Activated CD4-positive, alpha-beta T cell treated with anti-CD3 and anti-CD28 coated beads for 36 hours (primary cell): ENCODE data around the gene HGS. TPM values are rescaled to one million over a fixed set of nuclear protein-coding genes. Genes with fewer than 3 reads are reported as not detected.
"Not testable (repeated sequence)": the region's sequence is repeated elsewhere in the genome, so short reads cannot be mapped to it uniquely, and the experiment has no call there.

Experiments used
- ATAC-seq: fragments of 200-7000 bp; cut with Tn5 transposase; one replicate; pipeline ENCODE4 v1.10.0; 2021; ENCODE audit warnings: mild to moderate bottlenecking, moderate library complexity
- CTCF ChIA-PET: fragments of 350-600 bp; sonication (Branson Sonifier 250); formaldehyde crosslinking; loops from one replicate; lab custom pipeline; 2021; ENCODE audit warnings: antibody characterized with exemption; lab: Charles Lee
- POLR2A ChIA-PET: fragments of 350-600 bp; sonication (Branson Sonifier 250); formaldehyde crosslinking; loops from one replicate; lab custom pipeline; 2021; ENCODE audit warnings: antibody characterized with exemption, inconsistent platforms; lab: Charles Lee
- DNase-seq: peaks from one replicate; pipeline ENCODE4 v3.0.0-alpha.2; 2020
- H3K27ac Mint-ChIP-seq: one replicate; pipeline ENCODE4 v1.8.0; 2021; ENCODE audit warnings: mixed read lengths
- H3K27me3 Mint-ChIP-seq: one replicate; pipeline ENCODE4 v1.8.0; 2021; ENCODE audit warnings: mixed read lengths
- H3K36me3 Mint-ChIP-seq: one replicate; pipeline ENCODE4 v1.8.0; 2021; ENCODE audit warnings: low read depth, mixed read lengths
- H3K4me1 Mint-ChIP-seq: one replicate; pipeline ENCODE4 v1.8.0; 2021; ENCODE audit warnings: mixed read lengths
- H3K4me3 Mint-ChIP-seq: one replicate; pipeline ENCODE4 v1.8.0; 2021; ENCODE audit warnings: mild to moderate bottlenecking, moderate library complexity, mixed read lengths
- H3K9me3 Mint-ChIP-seq: one replicate; pipeline ENCODE4 v1.8.0; 2021; ENCODE audit warnings: low read depth, mixed read lengths
- intact Hi-C, 2 experiments: fragments of 100-400 bp; cut with DNase I in 1 of 2; cut with micrococcal nuclease in 1 of 2; formaldehyde crosslinking; loops; one replicate each; pipeline versions ENCODE4 v1.14.2 to v1.15.1; 2022 to 2024; cut with DNase I, micrococcal nuclease
- total RNA-seq, 2 experiments: library from RNA; stranded (reverse); gene quantifications; one replicate each; pipeline ENCODE4 v1.2.3, GENCODE V29; 2021

Gene HGS
- total RNA-seq, 2 experiments from 2014 or later = 100 to 102 TPM

DNA sequence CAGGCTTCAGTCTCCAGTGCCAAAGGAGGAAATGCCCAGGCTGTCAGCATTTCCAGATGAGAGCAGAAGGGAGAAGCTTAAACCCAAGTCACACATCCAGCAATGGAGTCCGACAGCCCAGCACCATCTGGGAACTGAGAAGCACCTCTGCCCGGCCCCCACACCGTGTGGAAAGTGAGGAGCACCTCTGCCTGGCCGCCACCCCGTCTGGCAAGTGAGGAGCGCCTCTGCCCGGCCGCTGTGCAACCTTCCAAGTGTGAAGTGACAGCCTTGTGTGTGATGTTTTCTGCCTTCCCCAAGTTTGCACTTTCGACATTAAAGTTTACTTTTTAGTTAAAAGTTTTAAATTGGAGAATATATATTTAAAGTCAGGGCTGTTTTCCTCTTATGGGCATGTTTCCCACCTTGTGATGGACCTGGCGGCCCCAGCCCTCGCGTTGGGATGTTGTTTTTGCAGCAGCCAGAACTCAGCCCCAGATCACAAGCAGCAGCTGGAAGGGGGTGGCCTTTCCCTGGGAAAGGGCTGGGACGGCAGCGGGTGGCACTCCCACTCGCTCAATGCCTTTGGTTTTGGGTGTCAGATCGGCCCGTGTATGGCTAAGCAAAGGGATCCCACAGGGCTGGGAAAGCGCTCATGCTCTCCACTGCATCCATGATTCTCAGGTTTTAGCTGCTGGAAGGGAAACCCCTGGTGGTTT, 10.1 kb upstream of the HGS start:
- no peaks in the 10 kb centered on the region for H3K9me3 Mint-ChIP-seq
- DNase-seq (no peak), ATAC-seq (no peak)
- H3K36me3 Mint-ChIP-seq = peaks cover 42% of the 10 kb centered on the region
- peaks cover 6% of the 10 kb centered on the region for H3K4me1 Mint-ChIP-seq
- no peak overlapping the region for H3K27ac Mint-ChIP-seq
- intact Hi-C loops = no loop called here
- no peak overlapping the region for H3K4me3 Mint-ChIP-seq
- H3K27me3 Mint-ChIP-seq = no peaks in the 10 kb centered on the region
- ChIA-PET POLR2A (no interaction called here), CTCF (interaction anchor here (0.5 to 0.7 kb wide), 2 partner anchors 35 to 100 kb away, joined by 3 to 4 read pairs; no protein-coding TSS in a partner anchor)

- not testable (repeated sequence) for H3K4me3 Mint-ChIP-seq, H3K27me3 Mint-ChIP-seq, H3K4me1 Mint-ChIP-seq, H3K9me3 Mint-ChIP-seq, H3K27ac Mint-ChIP-seq, ATAC-seq
- intact Hi-C loops = loop anchor here in 1 of 2 experiments (5.0 kb wide), 1 partner anchor 37 kb away; the partner anchor contains the start of gene SLC25A10
- CTCF ChIA-PET = interaction anchor here (0.6 to 1.8 kb wide), 5 partner anchors 9 to 305 kb away, joined by 3 to 6 read pairs (median 3); partner anchors contain the start of gene CCDC137
- DNase-seq = peak; percentile 49
- POLR2A ChIA-PET = interaction anchor here (0.7 to 1.1 kb wide), 2 partner anchors 8 to 37 kb away, joined by 3 read pairs; partner anchors contain the start of genes ARL16 and HGS
- H3K36me3 Mint-ChIP-seq = peaks cover 30% of the 10 kb centered on the region
Observed at GRCh38 chr17:81675515-81676221, 8.1 kb upstream of the HGS start.

DNA sequence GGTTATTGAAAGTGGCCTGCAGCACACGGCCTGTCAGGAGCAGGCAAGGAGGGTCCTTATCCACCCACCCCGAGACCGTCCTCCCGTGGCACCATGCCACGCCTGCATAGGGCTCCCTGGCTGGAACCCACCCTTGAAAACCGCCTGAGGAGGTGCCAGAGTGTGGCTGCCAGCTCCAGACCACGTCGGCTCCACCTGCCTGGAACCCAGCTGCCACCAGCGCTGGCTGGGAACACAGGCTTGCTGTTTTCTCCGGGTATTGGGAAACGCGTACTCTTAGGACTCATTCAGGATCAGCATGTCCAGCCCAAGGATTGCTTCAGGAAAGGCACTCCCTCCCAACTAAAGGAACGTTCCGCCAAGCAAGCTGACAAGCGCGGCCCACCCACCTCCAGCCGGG, 6.9 kb upstream of the HGS start:
- Mint-ChIP-seq H3K27me3 (no peaks in the 10 kb centered on the region), H3K4me3 (no peak overlapping the region), H3K9me3 (no peaks in the 10 kb centered on the region), H3K36me3 (peaks cover 28% of the 10 kb centered on the region), H3K27ac (no peak overlapping the region), H3K4me1 (no peaks in the 10 kb centered on the region)
- DNase-seq = no peak
- intact Hi-C loops = loop anchor here in 1 of 2 experiments (5.0 kb wide), 1 partner anchor 35 kb away; the partner anchor contains the start of gene SLC25A10
- ATAC-seq = no peak
- CTCF ChIA-PET = interaction anchor here (1.8 kb wide), 1 partner anchor 36 kb away, joined by 4 read pairs; no protein-coding TSS in a partner anchor
- POLR2A ChIA-PET = no interaction called here

DNA sequence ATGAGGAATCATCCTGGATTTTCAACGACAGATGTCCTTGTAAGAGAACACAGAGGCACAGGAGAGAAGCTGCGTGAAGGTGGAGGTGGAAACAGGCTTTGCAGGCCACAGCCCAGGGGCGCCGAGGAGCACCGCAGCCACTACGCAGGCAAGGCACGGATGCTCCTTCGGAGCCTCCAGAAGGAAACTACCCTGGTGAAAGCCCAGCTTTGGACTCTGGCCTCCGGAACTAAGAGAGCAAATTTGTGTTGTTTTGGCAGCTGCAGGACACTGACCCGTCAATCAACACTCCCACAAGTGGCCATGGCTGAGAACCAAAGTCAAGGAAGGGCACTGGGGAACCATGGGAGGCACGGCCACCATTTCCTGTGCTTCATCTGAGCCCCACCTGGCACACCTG, 3.7 kb upstream of the HGS start:
- H3K27me3 Mint-ChIP-seq = no peaks in the 10 kb centered on the region
- no peaks in the 10 kb centered on the region for H3K9me3 Mint-ChIP-seq
- intact Hi-C loops = loop anchor here in 1 of 2 experiments (5.0 kb wide), 1 partner anchor 168 kb away; the partner anchor contains the start of gene ACTG1
- ChIA-PET CTCF (interaction anchor here (0.7 kb wide), 1 partner anchor 17 kb away, joined by 4 read pairs; no protein-coding TSS in a partner anchor), POLR2A (no interaction called here)
- ATAC-seq (no peak), DNase-seq (no peak)
- H3K4me3 Mint-ChIP-seq = no peak overlapping the region
- peaks cover 14% of the 10 kb centered on the region for H3K4me1 Mint-ChIP-seq
- H3K36me3 Mint-ChIP-seq = peaks cover 23% of the 10 kb centered on the region
- no peak overlapping the region for H3K27ac Mint-ChIP-seq

- no peak for ATAC-seq
- no peak for DNase-seq
- ChIA-PET POLR2A (no interaction called here), CTCF (interaction anchor here (0.6 kb wide), 1 partner anchor 225 kb away, joined by 3 read pairs; no protein-coding TSS in a partner anchor)
- Mint-ChIP-seq H3K4me1 (peaks cover 26% of the 10 kb centered on the region), H3K27ac (no peak overlapping the region), H3K36me3 (peaks cover 32% of the 10 kb centered on the region), H3K4me3 (no peak overlapping the region), H3K9me3 (no peaks in the 10 kb centered on the region), H3K27me3 (no peaks in the 10 kb centered on the region)
- intact Hi-C loops = loop anchor here (2.0 to 5.0 kb wide), 3 partner anchors 13 to 341 kb away; partner anchors contain the start of genes ACTG1 (in 1 of the 2), CENPX (in 1 of the 2) and LRRC45 (in 1 of the 2)
Observed at GRCh38 chr17:81681672-81682071, 2.1 kb upstream of the HGS start.

GRCh38 chr17:81682565-81683207, 1.1 kb upstream of the HGS start:
- ATAC-seq (no peak), DNase-seq (no peak)
- H3K27ac Mint-ChIP-seq = peak overlapping the region; percentile 78
- H3K4me1 Mint-ChIP-seq = peaks cover 28% of the 10 kb centered on the region
- peaks cover 41% of the 10 kb centered on the region for H3K36me3 Mint-ChIP-seq
- ChIA-PET POLR2A (interaction anchor here (4.0 kb wide), 1 partner anchor 20 kb away, joined by 24 read pairs; the partner anchor contains the start of gene MRPL12), CTCF (interaction anchor here (0.6 to 1.5 kb wide), 4 partner anchors 20 to 773 kb away, joined by 3 to 4 read pairs (median 4); no protein-coding TSS in a partner anchor)
- H3K27me3 Mint-ChIP-seq = no peaks in the 10 kb centered on the region
- intact Hi-C loops = loop anchor here (1.0 to 5.0 kb wide), 11 partner anchors 14 to 340 kb away; partner anchors contain the start of genes ACTG1 (in 1 of the 2), ASPSCR1 (in 1 of the 2), CCDC137 (in 1 of the 2) and CENPX (in 1 of the 2)
- H3K9me3 Mint-ChIP-seq = no peaks in the 10 kb centered on the region
- H3K4me3 Mint-ChIP-seq = peak overlapping the region; percentile 87

GRCh38 chr17:81683208-81683583, 615 bp upstream of the HGS start:
- Mint-ChIP-seq H3K4me1 (peaks cover 28% of the 10 kb centered on the region), H3K4me3 (peak overlapping the region; percentile 87), H3K27me3 (no peaks in the 10 kb centered on the region), H3K27ac (peak overlapping the region; percentile 78), H3K36me3 (peaks cover 43% of the 10 kb centered on the region), H3K9me3 (no peaks in the 10 kb centered on the region)
- no peak for ATAC-seq
- CTCF ChIA-PET = interaction anchor here (0.6 to 1.5 kb wide), 5 partner anchors 11 to 773 kb away, joined by 3 to 5 read pairs (median 4); partner anchors contain the start of gene MRPL12
- intact Hi-C loops = loop anchor here (1.0 to 5.0 kb wide), 11 partner anchors 14 to 340 kb away; partner anchors contain the start of genes ACTG1 (in 1 of the 2), ASPSCR1 (in 1 of the 2), CCDC137 (in 1 of the 2) and CENPX (in 1 of the 2)
- POLR2A ChIA-PET = interaction anchor here (1.1 to 4.0 kb wide), 3 partner anchors 16 to 47 kb away, joined by 3 to 24 read pairs (median 7); partner anchors contain the start of genes CCDC137, MRPL12 and OXLD1
- no peak for DNase-seq

DNA sequence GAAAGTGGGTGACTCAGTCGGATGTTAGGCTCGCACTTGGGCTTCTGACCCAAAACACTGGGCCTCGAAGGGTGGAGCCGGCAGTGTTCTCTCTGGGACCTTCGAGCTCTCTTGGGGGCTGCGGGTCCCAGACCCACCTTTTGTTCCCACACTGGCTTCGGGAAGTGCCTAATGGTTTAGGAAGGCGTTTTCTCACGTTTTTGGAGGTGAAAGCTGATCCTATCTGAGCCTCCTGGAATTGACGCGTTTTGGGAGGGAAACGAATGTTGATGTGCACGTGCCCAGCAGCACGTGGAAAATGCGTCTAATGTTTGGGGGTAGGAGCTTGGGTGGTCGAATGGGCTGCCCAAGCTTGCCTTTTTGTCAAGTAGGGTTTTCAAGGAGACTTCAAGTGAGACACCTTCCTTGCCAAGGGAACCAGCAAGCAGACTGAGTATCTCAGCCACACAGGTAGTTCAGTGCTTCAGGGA, 666 bp downstream of the HGS start:
- H3K27ac Mint-ChIP-seq = peak overlapping the region; percentile 83
- H3K9me3 Mint-ChIP-seq = no peaks in the 10 kb centered on the region
- ATAC-seq (no peak), DNase-seq (peak; percentile 55)
- peaks cover 31% of the 10 kb centered on the region for H3K4me1 Mint-ChIP-seq
- H3K4me3 Mint-ChIP-seq = peak overlapping the region; percentile 87
- intact Hi-C loops = loop anchor here (1.0 to 5.0 kb wide), 3 partner anchors 19 to 445 kb away; partner anchors contain the start of genes ACTG1 (in 1 of the 2), MRPL12 (in 1 of the 2), NDUFAF8 (in 1 of the 2) and TEPSIN (in 1 of the 2)
- ChIA-PET POLR2A (interaction anchor here (0.9 to 4.0 kb wide), 3 partner anchors 18 to 27 kb away, joined by 4 to 24 read pairs (median 7); partner anchors contain the start of genes CCDC137, MRPL12 and OXLD1), CTCF (interaction anchor here (0.6 to 1.0 kb wide), 4 partner anchors 10 to 360 kb away, joined by 3 read pairs; no protein-coding TSS in a partner anchor)
- peaks cover 53% of the 10 kb centered on the region for H3K36me3 Mint-ChIP-seq
- no peaks in the 10 kb centered on the region for H3K27me3 Mint-ChIP-seq

GRCh38 chr17:81685108-81685507, 1.3 kb downstream of the HGS start:
- Mint-ChIP-seq H3K27ac (peak overlapping the region; percentile 83), H3K4me1 (peaks cover 31% of the 10 kb centered on the region), H3K4me3 (peak overlapping the region; percentile 87), H3K27me3 (no peaks in the 10 kb centered on the region), H3K9me3 (no peaks in the 10 kb centered on the region), H3K36me3 (peaks cover 60% of the 10 kb centered on the region)
- ATAC-seq (peak; percentile 49), DNase-seq (peak; percentile 82)
- intact Hi-C loops = no loop called here
- ChIA-PET CTCF (interaction anchor here (0.6 to 0.8 kb wide), 3 partner anchors 20 to 360 kb away, joined by 3 read pairs; no protein-coding TSS in a partner anchor), POLR2A (interaction anchor here (0.6 to 4.0 kb wide), 5 partner anchors 17 to 273 kb away, joined by 3 to 24 read pairs (median 4); partner anchors contain the start of gene MRPL12)

- Mint-ChIP-seq H3K27ac (no peak overlapping the region), H3K27me3 (no peaks in the 10 kb centered on the region), H3K9me3 (no peaks in the 10 kb centered on the region), H3K36me3 (peaks cover 62% of the 10 kb centered on the region), H3K4me3 (no peak overlapping the region), H3K4me1 (peaks cover 31% of the 10 kb centered on the region)
- ChIA-PET CTCF (no interaction called here), POLR2A (no interaction called here)
- ATAC-seq = no peak
- DNase-seq = no peak
- intact Hi-C loops = no loop called here
Observed at GRCh38 chr17:81686614-81687013, 2.8 kb downstream of the HGS start.
